PC-9 (cell line): ENCODE results near the gene GPX8. TPM values are rescaled to one million over a fixed set of nuclear protein-coding genes. Genes with fewer than 3 reads are reported as not detected.

Experiments
- BruUV-seq: library from RNA; stranded (reverse); fragments of 400-500 nt; replicated peaks from 2 replicates; lab custom pipeline; 2021; lab: Mats Ljungman, UMichigan
- CTCF ChIA-PET: fragments of 300-600 bp; sonication (Branson Sonifier 250); formaldehyde crosslinking; loops from one replicate; lab custom pipeline; 2022; ENCODE audit warnings: antibody characterized with exemption; lab: Charles Lee
- POLR2A ChIA-PET: fragments of 300-600 bp; sonication (Branson Sonifier 250); formaldehyde crosslinking; loops from one replicate; lab custom pipeline; 2022; ENCODE audit warnings: antibody characterized with exemption; ENCODE audit not compliant: unreplicated experiment; lab: Charles Lee
- DNase-seq, 2 experiments: peaks; one replicate each; pipeline versions ENCODE4 v3.0.0 to v3.0.0-alpha.2; 2015 to 2022; ENCODE audit warnings: mixed read lengths in 1 of 2
- H2AFZ ChIP-seq: fragments of 200-600 bp; sonication (generic); 2 replicates; pipeline ENCODE4 v1.8.1; 2017; ENCODE audit warnings: antibody characterized with exemption
- H3F3A ChIP-seq: fragments of 200-600 bp; sonication (generic); 2 replicates; pipeline ENCODE4 v1.8.1; 2017; ENCODE audit warnings: antibody characterized with exemption, mild to moderate bottlenecking, low read depth; ENCODE audit not compliant: insufficient read depth
- H3K27ac ChIP-seq: fragments of 200-600 bp; sonication (generic); 2 replicates; pipeline ENCODE4 v1.6.1; 2016; ENCODE audit warnings: mixed run types
- H3K27me3 ChIP-seq: fragments of 200-600 bp; sonication (generic); 2 replicates; pipeline ENCODE4 v1.6.1; 2016; ENCODE audit warnings: low read depth, mixed run types; ENCODE audit not compliant: insufficient read depth
- H3K36me3 ChIP-seq: fragments of 200-600 bp; sonication (generic); 2 replicates; pipeline ENCODE4 v1.6.1; 2016; ENCODE audit warnings: low read depth, mixed run types
- H3K4me1 ChIP-seq: fragments of 200-600 bp; sonication (generic); replicated peaks from 2 replicates; pipeline ENCODE4 v1.6.1; 2016; ENCODE audit warnings: mixed run types; ENCODE audit not compliant: insufficient read depth
- H3K4me2 ChIP-seq: fragments of 200-600 bp; sonication (generic); 2 replicates; pipeline ENCODE4 v1.6.1; 2017; ENCODE audit warnings: mixed run types
- H3K4me3 ChIP-seq: fragments of 200-600 bp; sonication (generic); 2 replicates; pipeline ENCODE4 v1.6.1; 2016; ENCODE audit warnings: mixed run types
- H3K79me2 ChIP-seq: fragments of 200-600 bp; sonication (generic); 2 replicates; pipeline ENCODE4 v1.6.1; 2017; ENCODE audit warnings: low read depth, mixed run types
- H3K9me2 ChIP-seq: fragments of 200-600 bp; sonication (generic); 2 replicates; pipeline ENCODE4 v1.8.1; 2017; ENCODE audit warnings: mild to moderate bottlenecking; ENCODE audit not compliant: insufficient read depth
- H3K9me3 ChIP-seq: fragments of 200-600 bp; sonication (generic); 2 replicates; pipeline ENCODE4 v1.8.1; 2016; ENCODE audit warnings: low read depth; ENCODE audit not compliant: insufficient read depth
- H4K20me1 ChIP-seq: fragments of 200-600 bp; sonication (generic); 2 replicates; pipeline ENCODE4 v1.8.1; 2017; ENCODE audit not compliant: insufficient read depth
- EZH2 ChIP-seq: fragments of 200-600 bp; sonication (generic); IDR thresholded peaks from 2 replicates; pipeline ENCODE4 v1.8.0; 2017; ENCODE audit warnings: antibody characterized with exemption, low read depth
- intact Hi-C: fragments of 100-400 bp; cut with micrococcal nuclease; formaldehyde crosslinking; loops from one replicate; pipeline ENCODE4 v1.10.0; 2022; ENCODE audit not compliant: unreplicated experiment
- total RNA-seq: library from RNA; stranded (reverse); gene quantifications from 2 replicates; pipeline ENCODE4 v1.2.3, GENCODE V29; 2021
- TF ChIP-seq, protein P1 (sequence below): fragments of 200-600 bp; sonication (generic); conservative IDR thresholded peaks from 2 replicates; pipeline ENCODE4 v1.6.1; 2017; ENCODE audit warnings: mixed run types, antibody characterized with exemption, mild to moderate bottlenecking, moderate library complexity

Gene GPX8
- total RNA-seq, 1 experiment from 2014 or later = 40.2 TPM

DNA sequence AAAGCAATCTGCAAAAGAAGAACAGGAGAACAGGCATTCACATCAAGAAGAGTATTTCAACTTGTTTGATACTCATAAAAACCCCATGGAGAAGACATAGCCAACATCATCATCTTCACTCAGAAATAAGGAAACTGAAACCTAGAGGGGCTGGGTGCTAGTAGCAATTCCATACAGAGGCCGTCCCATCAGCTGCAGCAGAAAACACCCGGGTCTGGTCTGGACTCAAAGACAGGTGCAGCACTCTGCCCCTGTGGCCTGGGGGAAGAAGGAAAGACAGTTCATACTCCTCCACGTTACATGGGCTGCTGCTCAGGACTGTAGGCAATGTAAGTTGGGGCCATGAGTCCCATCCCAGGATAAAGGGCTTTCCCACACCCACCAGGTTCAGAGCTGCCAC, 45.9 kb upstream of the GPX8 start:
- ChIA-PET POLR2A (no interaction called here), CTCF (no interaction called here)
- H3K27me3 ChIP-seq = peaks cover 30% of the 10 kb centered on the region
- no peak overlapping the region for H2AFZ ChIP-seq
- DNase-seq = no peak
- no peaks in the 10 kb centered on the region for H3F3A ChIP-seq
- no peaks in the 10 kb centered on the region for H3K9me2 ChIP-seq
- no peaks in the 10 kb centered on the region for H3K9me3 ChIP-seq
- H3K27ac ChIP-seq = no peak overlapping the region
- H3K36me3 ChIP-seq = no peaks in the 10 kb centered on the region
- H3K4me2 ChIP-seq = no peak overlapping the region
- H3K4me3 ChIP-seq = no peak overlapping the region
- H3K4me1 ChIP-seq = no peaks in the 10 kb centered on the region
- intact Hi-C loops = no loop called here
- no peaks in the 10 kb centered on the region for H3K79me2 ChIP-seq
- BruUV-seq = no TSS peak
- TF ChIP-seq, protein P1, sequence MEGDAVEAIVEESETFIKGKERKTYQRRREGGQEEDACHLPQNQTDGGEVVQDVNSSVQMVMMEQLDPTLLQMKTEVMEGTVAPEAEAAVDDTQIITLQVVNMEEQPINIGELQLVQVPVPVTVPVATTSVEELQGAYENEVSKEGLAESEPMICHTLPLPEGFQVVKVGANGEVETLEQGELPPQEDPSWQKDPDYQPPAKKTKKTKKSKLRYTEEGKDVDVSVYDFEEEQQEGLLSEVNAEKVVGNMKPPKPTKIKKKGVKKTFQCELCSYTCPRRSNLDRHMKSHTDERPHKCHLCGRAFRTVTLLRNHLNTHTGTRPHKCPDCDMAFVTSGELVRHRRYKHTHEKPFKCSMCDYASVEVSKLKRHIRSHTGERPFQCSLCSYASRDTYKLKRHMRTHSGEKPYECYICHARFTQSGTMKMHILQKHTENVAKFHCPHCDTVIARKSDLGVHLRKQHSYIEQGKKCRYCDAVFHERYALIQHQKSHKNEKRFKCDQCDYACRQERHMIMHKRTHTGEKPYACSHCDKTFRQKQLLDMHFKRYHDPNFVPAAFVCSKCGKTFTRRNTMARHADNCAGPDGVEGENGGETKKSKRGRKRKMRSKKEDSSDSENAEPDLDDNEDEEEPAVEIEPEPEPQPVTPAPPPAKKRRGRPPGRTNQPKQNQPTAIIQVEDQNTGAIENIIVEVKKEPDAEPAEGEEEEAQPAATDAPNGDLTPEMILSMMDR = no peak
- no peak for TF ChIP-seq EZH2
- no peaks in the 10 kb centered on the region for H4K20me1 ChIP-seq

DNA sequence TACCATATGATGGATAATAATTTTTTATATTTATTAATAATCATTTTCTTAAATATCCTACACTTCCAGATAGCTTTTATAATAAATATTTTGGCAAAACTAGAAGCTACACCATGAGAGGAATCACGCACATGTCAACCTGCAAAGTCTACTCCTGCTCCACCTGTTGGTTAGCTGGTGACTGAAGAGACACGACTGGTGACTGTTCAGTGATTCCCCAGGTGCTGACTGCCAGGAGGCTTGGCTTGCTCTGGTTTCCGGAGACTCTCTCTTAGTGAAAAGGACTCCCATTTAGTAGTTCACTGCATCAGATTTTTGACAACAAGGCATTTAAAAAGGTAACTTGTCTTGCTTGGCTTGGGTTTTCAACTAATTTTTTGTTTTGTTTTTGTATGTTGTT, 36.6 kb upstream of the GPX8 start:
- Histone ChIP-seq H3F3A (no peaks in the 10 kb centered on the region), H3K27me3 (peaks cover 65% of the 10 kb centered on the region), H4K20me1 (no peaks in the 10 kb centered on the region), H3K4me2 (no peak overlapping the region), H3K4me3 (no peak overlapping the region), H3K4me1 (no peaks in the 10 kb centered on the region), H3K27ac (no peak overlapping the region), H3K36me3 (no peaks in the 10 kb centered on the region), H2AFZ (no peak overlapping the region), H3K9me2 (no peaks in the 10 kb centered on the region), H3K9me3 (0 out of 2 replicates have a peak, but pooled peaks cover 3% of the 10 kb centered on the region), H3K79me2 (no peaks in the 10 kb centered on the region)
- DNase-seq = no peak
- TF ChIP-seq, protein P1 = no peak
- no peak for TF ChIP-seq EZH2
- intact Hi-C loops = no loop called here
- ChIA-PET CTCF (no interaction called here), POLR2A (no interaction called here)
- BruUV-seq = no TSS peak

DNA sequence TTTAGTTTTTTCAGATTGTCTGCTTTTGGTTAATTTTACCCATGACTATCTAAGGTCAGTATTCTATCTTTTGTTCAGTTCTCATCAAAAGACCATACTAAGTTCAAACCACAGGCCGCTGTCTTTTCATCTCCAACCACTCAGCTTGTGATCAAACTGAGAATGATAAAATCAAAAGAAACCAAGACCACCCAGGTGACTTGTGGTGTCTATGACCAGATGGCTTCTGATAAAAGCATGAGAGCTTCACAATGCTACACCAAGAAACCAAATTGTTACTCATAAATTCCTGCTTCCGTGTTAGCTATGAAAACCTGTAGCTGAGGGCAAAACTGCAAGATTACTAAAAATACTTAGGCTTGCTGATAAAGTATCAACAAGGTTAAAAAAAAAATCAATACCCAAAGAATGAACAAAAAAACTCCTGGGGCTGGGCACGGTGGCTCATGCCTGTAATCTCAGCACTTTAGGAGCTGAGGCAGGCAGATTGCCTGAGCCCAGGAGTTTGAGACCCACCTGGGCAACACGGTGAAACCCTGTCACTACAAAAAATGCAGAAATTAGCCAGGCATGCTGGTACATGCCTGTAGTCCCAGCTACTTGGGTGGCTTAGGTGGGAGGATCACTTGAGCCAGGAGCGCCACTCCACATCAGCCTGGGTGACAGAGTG, 25.8 kb upstream of the GPX8 start:
- intact Hi-C loops = no loop called here

More for the DNA sequence above, 25.8 kb upstream of the GPX8 start:
- no TSS peak for BruUV-seq
- peaks cover 57% of the 10 kb centered on the region for H3K27me3 ChIP-seq
- H3K79me2 ChIP-seq = no peaks in the 10 kb centered on the region
- H3K9me3 ChIP-seq = no peaks in the 10 kb centered on the region; the same call in 1 of the 2 replicates
- no peaks in the 10 kb centered on the region for H3K9me2 ChIP-seq
- POLR2A ChIA-PET = no interaction called here
- H2AFZ ChIP-seq = no peak overlapping the region
- no peak for TF ChIP-seq EZH2
- TF ChIP-seq, protein P1 = no peak
- H3K4me3 ChIP-seq = no peak overlapping the region
- H3K36me3 ChIP-seq = no peaks in the 10 kb centered on the region
- no peaks in the 10 kb centered on the region for H4K20me1 ChIP-seq
- H3K27ac ChIP-seq = no peak overlapping the region
- no peaks in the 10 kb centered on the region for H3F3A ChIP-seq
- CTCF ChIA-PET = no interaction called here
- no peak overlapping the region for H3K4me2 ChIP-seq
- no peak for DNase-seq
- H3K4me1 ChIP-seq = no peaks in the 10 kb centered on the region
